ENCODE results near the gene GLIS2.

GLIS2 gene

DNA sequence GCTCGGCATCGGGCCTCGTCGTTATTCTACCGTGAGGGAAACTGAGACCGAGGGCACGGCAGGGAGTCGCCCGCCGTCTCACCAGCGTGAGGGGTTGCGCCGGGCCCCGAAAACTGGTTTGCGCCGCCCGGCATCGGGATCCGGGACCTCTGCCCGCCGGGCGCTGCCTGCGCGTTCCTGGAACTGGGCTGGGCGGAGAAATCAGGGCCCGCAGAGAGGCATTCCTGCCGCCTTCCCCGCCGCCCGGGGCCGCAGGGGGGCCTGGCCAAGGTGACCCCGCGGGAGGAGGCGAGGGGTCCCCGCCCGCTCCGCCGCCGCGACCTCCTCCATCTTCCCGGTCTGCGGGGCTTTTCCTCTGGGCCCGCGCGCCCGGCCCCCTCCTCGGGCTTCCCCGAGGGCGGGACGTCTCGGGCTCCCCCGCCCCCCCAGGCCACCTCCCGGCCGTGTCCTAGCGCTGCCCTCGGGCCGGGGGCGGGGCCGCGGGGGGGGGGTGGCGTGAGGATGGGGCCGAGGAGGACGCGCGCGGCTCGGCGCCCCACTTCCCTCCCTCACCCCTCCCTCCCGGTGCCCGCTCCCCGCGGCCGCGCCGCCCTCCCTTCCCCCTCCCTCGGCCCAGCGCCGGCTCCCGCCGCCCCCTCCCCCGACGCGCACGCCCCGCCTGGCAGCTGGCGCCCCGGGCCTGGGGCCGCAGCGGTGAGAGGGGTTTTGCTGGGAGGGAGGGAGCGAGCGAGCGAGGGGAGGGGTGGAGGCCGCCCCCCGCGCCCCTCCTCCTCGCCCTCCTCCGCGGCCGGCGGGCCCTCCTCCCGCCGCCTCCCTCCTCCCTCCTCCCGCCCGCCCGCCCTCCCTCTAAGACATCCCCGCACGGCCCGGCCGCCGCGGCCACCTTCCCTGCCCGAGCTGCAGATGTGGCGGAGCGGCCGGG, at the start of gene GLIS2:
Gene GLIS2, plus strand, starts transcription at position 882 of the 922 bp plus-strand sequence. CDS start 16,214 bp downstream, outside the sequence.
- DNase-seq (ENCODE audit: low read depth): no peak

DNA sequence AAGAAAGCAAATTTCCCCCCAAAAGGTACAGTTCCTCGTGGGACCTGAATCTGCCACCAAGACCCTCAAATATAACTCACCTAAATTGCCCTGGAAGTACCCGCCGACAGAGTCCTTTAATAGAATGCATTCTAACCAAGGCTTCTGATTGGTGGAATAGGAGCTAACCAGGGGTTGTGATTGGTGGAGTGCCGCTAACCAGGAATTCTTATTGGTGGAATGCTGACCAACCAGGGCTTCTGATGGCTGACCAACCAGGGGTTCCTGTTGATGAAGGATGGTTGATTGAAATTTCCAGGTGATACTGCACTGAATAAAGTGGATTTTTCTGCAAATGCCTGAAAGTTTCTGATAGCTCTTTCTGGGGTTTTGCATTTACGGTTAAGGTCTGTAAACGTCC, 49.5 kb upstream of the GLIS2 start:
- DNase-seq (ENCODE audit: low read depth): no peak

DNA sequence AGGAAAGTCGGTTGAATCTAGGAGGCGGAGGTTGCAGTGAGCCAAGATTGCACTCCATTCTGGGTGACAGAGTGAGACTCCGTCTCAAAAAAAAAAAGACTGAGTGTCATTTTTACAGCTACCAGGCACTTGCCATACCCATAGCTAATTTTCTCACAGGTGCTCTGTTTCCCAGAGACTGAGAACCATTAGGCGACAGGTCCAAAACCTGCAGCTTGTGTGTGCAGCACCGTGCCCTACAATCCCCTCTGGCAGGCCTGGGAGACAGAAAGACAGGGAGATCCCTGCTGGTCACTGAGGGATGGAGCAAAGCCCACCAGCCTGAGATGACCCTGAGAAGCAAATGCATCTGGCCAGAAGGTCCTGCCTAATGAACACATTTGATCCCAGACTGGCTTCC, 45.8 kb upstream of the GLIS2 start:
- DNase-seq (ENCODE audit: low read depth): no peak

DNA sequence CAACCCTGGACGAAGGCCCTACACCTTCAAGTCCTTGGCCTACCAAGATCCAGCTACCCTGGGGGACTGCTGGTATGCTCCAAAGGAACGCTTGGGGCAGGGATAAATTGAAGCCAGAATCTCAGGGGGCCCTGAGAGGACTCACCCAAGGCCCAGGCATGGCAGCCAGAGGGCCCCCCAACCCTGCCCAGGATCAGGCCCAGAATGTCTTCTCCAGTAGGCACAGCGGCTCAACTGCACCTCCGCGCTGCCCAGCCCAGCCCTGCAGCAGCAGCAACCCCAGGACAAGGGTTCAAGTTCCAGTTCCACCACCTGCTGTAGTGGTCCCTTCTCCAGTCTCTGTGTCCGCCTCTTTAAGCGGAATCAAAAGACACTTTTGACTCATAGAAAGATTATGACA, 45.3 kb upstream of the GLIS2 start:
- DNase-seq (ENCODE audit: low read depth): no peak

DNA sequence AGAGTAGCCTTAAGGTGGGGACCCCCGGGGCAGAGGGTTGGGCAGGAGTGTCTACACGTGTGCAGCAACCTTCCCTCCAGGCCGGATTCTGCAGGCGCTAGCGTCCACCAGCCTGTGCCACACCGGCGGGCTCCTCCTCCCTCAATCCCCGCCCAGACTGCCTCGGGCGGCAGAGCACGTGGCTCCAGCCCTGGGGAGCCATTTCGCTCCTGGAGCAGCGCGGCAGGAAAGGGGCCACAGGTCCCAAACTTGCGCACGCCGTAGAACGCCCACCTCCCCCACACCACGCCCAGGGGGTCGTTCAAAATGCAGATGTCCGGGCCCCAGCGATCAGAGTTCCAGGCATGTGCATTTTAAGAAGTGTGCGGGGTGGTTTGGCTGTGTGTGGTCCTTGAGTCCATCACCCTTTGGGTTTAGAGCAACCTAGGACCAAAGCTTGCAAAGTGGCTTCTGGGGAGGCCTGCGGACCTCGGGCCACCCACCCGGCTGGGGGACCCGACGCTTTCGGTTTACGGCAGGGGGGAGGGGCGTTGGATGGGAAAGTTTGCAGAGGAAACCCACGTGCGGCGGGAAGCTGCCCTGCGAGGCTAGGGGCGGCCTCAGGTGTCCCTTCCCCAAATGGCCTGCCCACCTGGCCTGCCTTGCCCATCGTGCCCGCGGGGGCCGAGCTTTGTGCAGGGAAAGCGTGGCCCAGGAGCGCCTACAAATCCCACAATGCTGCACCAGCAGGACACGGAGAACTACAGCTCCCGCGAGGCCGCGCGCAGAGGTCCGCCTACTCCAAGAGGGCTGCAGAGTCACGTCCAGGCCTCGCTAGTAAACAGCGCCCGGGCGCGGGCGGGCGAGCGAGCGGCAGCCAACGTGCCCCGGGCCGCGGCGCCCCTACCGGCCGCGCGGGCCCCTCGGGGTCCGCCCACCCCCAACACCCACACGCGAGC, 44.4 kb upstream of the GLIS2 start:
- DNase-seq (ENCODE audit: low read depth): peak; percentile 85

DNA sequence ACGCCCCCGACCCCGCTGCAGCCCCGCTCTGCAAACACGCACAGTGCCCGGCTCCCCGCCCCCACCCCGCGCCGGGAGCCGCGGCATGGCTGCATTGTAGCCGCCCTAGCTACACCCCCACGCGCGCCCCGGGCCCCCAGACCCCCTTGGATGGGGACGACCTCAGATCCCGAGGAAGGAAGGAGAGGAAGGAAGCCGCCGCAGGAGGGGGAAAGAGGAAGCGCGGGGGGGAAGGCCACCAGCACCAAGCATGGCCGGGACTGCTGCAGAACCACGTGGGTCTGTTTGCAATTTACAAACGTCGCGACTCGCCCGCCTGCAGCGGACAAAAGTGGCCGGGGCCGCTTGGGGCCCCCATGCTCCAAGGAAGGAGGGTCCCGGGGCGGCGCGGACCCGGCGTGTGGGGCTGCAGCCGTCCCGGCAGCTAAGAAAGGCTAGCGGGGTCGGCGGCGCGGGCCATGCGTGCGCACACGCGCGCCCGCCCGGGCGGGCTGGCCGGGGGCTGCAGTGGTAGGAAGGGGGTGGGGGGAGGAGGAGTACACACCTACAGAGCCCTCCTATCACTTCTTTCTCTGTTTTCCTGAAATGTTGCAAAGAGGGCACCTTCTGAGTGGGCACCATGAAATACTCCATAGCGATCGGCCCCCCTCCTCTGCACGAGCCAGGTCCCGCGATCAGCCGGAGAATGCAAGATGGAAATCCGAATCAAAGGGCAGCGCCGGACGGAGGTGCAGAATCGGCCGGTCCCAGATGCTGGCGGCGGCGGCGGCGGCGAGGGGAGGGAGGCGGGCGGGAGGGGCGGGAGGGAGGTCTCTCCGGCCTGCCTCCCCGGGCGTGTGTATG, 43.5 kb upstream of the GLIS2 start:
- DNase-seq (ENCODE audit: low read depth): no peak

DNA sequence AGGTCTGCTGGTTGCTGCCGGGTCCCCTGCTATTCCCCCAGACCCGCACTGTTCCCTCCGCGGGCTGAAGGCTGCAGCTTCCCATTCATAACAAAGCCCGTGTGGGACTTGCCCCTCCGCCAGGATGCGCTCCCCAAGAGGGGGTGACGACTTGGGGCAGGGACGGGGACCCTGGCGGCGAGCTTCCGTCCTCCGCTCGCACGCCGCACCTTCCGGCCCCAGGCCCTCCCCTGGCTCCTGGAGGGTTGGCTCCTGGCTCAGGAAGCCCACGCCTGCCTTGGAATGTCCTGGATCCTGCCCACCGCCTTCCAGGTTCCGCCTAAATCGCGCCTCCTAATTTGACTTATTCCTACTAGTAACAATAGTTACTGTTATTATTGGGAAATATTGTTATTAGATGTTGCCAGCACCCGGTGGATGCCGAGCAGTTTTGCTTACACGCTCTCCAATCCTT, 42.0 kb upstream of the GLIS2 start:
- DNase-seq (ENCODE audit: low read depth): no peak

DNA sequence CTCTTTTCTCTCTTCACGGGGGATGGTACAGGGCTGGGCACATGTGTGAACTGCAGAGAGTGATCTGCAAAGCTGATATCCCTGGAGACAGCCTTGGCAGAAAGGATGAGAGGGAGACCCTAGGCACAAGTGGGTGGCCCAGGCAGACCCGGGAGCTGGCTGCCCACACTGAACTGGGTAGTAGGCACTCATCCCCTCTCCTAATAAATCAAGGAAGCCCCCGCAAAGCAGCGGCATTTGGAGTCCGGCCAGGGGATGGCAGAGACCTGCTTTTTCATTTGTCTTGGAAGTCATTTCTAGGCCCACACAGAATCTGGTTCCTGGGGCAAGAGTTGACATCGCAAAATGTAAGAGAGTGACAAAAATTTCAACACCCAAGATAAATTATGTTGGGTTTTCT, 40.0 kb upstream of the GLIS2 start:
- DNase-seq (ENCODE audit: low read depth): no peak

DNA sequence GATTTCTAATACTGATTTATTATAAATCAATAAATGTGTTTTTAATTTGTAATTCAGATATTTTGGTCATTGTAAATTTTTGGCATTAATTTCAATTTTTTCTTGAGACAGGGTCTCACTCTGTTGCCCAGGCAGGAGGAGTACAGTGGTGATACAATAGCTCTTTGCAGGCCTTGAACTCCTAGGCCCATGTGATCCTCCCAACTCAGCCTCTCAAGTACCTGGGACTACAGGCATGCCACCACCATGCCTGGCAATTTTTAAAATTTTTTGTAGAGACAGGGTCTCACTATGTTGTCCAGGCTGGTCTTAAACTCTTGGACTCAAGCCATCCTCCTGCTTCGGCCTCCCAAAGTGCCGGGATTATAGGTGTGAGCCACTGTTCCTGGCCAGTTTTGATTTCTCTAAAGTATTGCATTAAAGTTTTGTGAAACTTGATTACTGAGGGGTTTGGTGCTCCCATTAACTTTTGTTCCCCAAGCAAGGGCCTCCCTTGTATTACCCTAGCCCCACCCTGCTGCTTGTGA, 37.8 kb upstream of the GLIS2 start:
- no peak for DNase-seq (ENCODE audit: low read depth)

DNA sequence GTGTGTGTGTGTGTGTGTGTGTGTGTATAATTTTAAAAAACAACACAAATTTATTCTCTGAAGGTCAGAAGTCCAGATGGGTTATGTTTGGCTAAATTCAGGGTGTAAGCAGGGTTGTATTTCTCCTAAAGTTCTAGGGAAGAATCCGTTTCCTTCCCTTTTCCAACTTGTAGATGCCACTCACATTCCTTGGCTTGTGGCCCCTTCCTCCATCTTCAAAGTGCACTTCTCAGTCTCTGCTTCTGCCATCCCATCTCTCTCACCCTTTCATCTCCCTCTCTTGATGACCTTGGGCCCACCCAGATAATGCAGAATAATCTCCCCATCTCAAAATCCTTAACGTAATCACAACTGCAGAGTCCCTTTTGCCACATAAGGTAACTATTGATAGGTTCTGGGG, 35.2 kb upstream of the GLIS2 start:
- DNase-seq (ENCODE audit: low read depth): no peak

DNA sequence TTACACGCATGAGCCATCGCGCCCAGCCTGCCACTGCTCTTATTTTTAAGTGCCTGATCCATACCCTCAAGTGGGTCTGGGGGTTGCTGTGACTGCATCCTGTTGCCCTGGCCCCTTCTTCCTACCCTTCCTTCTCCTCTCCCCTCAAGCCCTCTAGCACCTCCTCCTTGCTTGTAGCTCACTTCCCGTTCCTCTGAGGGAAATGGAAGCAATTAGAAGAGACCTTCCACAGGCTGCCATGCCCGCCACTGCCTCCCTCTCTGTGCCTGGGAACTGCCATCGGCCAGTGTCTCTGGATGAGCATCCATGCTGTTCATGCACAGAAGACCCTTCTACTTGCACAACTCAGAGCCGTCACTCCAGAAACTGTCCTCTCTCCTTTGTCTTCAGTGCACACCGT, 32.4 kb upstream of the GLIS2 start:
- no peak for DNase-seq (ENCODE audit: low read depth)

DNA sequence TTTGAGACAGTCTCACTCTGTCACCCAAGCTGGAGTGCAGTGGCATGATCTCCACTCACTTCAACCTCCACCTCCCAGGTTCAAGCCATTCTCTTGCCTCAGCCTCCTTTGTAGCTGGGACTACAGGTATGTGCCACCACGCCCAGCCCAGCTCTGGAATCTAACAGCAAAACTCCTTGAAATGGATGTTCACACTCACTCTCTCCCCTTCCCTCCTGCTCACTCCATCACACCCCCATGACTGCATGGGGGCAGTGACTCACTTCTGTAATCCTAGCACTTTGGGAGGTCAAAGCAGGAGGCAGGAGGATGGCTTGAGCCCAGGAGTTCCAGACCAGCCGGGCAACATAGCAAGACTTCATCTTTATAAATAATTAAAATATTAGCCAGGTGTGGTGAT, 31.9 kb upstream of the GLIS2 start:
- DNase-seq (ENCODE audit: low read depth): peak; percentile 48

DNA sequence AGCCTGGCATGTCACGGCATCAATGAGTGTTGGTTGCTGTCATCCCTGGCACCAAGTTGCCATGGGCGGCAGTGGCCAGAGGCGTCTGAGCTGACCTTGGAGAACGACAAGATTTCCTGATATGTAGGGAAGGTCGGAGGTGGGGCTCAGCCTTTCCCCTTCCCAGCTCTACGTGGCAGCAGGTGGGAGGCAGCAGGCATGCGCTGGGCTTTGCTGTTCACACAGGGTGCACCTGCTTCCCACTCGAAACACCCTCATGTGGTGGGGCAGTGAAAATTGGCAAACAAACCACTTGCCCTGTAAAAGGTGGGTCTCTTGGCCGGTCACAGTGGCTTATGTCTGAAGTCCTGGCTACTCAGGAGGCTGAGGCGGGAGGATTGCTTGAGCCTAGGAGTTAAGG, 30.7 kb upstream of the GLIS2 start:
- DNase-seq (ENCODE audit: low read depth): no peak

DNA sequence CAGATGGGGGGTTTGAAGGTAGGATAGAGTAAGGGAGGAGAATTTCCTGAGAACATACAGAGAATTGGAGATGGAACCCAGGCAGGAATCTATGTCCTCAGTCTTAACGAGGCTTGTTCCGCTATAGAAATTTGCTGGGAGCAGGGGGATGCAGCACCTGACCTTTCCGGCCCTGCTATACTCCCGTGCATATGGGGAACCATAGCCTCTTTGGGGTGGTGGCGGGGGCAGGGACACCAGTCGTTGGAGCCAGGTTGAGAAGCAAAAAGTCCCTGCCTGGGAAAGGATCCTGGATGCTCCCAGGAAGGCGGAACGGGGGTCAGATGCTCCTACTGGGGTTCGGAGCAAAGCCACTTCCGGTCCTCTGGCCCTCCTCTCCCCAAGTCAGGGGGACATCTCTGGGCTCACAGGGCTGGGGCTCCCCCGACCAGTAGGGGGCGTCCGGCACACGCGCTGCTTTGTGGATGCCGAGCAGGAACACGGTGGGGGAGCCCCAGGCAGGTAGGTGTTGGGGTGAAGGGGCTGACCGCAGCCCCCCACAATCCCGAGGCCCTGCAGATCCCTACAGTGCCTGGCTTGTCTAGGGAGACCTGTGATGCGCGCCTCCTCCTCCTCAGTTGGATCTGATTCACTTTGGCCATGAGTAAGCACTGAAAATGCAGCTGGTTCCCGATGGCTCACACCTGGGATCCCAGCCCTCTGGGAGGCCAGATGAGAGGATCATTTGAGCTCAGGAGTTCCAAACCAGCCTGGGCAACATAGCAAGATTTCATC, 27.5 kb upstream of the GLIS2 start:
- peak; percentile 25 for DNase-seq (ENCODE audit: low read depth)

DNA sequence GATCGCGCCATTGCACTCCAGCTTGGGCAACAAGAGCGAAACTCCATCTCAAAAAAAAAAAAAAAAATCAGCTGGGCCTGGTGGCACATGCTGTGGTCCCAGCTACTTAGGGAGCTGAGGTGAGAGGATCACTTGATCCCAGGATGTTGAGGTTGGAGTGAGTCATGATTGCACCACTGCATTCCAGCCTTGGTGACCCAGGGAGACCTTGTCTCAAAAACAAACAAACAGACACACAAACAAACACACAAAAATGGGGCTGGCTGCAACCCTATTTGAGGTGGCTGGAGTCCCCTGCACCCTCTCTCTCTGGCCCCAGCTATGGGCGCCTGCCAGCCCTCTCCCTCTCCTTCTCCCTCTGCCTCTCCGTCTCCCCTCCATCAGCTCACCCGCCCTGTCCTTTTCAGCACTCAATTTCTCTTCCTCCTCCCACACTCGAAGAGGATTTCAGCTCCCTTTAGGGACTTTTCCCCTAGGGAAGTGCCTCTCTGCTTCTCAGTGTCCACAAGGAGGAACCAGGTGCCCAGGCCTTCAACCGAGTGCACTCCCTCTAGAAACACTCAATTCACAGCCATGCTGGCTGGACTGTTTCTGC, 25.5 kb upstream of the GLIS2 start:
- DNase-seq (ENCODE audit: low read depth): no peak

DNA sequence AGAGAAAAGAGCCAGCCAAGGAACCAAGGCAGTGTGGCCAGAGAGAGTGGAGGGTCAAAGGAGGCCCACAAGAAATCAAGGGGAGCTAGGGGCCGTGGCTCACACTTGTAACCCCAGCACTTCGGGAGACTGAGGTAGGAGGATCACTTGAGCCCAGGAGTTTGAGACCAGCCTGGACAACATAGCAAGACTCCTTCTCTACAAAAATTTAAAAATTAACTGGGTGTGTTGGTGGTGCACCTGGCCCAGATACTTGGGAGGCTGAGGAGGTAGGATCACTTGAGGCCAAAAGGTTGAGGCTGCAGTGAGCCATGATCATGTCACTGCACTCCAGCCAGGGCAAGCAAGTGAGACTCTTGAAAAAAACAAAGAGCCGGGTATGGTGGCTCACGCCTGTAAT, 24.2 kb upstream of the GLIS2 start:
- no peak for DNase-seq (ENCODE audit: low read depth)

DNA sequence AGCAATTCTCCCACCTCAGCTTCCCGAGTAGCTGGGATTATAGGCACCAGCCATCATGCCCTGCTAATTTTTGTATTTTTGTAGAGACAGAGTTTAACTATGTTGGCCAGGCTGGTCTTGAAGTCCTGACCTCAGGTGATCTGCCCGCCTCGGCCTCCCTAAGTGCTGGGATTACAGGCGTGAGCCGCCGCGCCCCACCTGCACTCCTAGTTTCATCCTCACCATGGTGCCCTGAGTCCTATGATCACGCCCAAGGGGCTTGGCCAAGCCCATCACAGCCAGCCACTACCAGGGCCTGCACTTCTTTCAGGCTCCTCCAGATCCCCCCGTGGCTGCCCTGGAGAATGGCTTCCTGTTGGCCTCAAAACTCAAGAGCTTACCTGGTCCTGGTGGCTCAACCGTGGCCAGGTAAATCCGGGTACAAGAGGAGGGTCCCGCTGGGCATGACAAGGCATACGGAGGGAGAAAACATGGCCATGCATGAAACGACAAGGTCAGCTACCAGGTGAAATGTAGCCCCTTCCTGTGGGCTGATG, 22.6 kb upstream of the GLIS2 start:
- DNase-seq (ENCODE audit: low read depth): no peak

DNA sequence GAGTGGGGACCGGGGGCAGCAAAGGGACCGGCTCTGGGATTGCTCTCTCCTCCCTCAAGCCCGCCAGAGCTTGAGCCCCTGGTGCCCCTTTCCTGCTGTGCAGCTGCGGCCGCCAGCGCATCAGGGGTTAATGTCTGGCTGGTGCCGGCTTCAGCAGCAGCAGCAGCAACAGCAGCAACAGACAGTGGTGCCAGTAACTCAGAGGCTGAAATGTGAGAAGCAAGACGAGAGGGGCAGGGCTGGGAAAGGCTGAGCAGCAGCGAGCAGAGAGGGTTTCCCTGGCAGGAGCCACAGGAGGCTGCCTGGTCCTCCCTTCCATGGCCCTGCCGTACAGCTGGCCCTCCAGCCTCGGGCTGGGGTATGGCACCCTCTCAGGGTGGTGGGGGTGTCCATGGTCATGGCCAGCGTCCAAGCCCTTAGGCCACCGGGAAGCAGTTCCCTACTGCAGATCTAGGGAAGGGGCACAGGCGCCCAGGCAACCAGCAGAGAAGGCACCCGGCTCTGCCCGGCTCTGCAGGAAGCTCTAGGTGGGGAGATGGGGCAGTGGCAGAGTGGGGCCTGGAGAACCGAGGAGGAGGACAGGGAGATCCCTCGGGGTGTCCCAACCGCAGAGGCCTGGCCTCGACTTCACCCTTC, 21.9 kb upstream of the GLIS2 start:
- no peak for DNase-seq (ENCODE audit: low read depth)

DNA sequence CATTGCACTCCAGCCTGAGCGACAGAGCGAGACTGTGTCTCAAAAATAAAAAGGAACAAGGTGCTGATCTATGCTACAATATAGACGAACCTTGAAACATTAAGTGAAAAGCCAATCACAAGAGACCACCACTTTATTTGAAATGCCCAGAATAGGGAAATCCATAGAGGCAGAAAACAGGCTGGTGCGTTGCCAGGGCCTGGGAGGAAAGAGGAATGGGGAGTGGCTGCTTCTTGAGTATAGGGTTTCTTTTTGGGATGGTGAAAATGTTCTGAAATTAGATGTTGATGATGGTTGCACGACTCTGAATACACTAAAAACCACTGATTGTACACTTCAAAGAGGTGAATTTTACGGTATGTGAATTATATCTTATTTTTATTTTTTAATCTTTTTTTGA, 20.3 kb upstream of the GLIS2 start:
- DNase-seq (ENCODE audit: low read depth): no peak

DNA sequence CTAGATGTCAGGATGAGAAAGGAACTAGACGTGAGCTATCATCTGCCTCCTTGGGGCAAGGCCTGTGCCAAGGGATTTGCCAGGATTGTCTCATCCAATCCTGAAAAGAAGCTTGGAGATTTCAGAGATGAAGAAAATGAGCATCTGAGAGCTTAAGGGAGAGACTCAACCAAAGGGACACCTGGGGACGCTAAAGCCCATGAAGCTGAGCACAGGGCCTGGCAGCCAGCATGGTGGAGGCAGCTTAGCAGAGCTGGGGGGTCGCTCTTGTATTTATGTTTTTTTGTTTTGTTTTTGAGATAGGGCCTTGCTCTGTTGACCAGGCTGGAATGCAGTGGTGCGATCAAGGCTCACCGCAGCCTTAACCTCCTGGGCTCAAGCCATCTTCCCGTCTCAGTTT, 18.4 kb upstream of the GLIS2 start:
- no peak for DNase-seq (ENCODE audit: low read depth)

Data from stromal cell of bone marrow (primary cell).